ENCODE measurements around the gene MCM3AP.

The MCM3AP gene

DNA sequence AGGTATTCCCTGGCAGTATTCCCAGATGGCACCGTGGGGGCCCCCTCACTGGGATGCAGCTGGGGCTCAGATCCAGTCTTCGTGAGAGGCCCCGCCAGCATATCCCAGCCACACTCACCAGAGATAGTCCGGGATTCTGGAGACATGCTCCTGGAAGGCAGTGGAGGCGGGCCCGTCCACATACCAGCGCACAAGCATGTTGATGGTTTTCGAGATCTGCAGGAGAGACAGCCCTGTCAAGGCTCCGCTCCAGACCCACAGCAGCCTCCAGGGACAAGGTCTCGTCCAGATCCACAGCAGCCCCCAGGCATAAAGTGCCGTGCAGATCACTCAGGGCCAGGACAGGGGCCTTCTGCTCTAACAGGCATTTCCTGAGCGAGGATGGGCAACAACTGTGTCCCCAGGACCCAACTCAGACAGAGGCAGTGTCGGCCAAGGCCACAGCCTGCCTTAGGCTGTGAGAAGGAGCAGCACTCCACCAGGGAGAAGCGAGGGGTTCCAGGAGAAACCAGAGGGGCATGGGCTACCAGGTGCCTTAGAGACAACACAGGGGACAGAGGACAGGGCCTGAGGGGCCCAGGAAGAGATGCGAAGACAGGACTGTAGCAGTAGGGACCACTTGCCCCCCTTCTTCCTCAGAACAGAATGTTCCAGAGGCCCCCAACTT is 71.7 kb downstream of the MCM3AP start:
- H3K27me3 ChIP-seq = no peaks in the 10 kb centered on the region
- H4K20me1 ChIP-seq = peaks cover 0 to 91% (median 33%) of the 10 kb centered on the region in 11 experiments; a peak in 13 of 22 replicates
- TF ChIP-seq Cebpa-rat (IDR thresholded peaks at IDR 0.05) = no peak
- H3K4me1 ChIP-seq = peaks cover 0 to 44% (median 17%) of the 10 kb centered on the region in 10 experiments; a peak in 15 of 20 replicates
- H3K4me3 ChIP-seq = no peak overlapping the region
- H3K27ac ChIP-seq = no peak overlapping the region
- no peak overlapping the region for H3K4me2 ChIP-seq
- H3K9me3 ChIP-seq (replicated peaks in 1 of 11) = no peaks in the 10 kb centered on the region
- H3K9ac ChIP-seq = peak overlapping the region in 1 of 11 experiments; percentile 17; a peak in 1 of 22 replicates
- peaks cover 0 to 94% (median 29%) of the 10 kb centered on the region in 11 experiments; a peak in 13 of 22 replicates for H3K36me3 ChIP-seq

DNA sequence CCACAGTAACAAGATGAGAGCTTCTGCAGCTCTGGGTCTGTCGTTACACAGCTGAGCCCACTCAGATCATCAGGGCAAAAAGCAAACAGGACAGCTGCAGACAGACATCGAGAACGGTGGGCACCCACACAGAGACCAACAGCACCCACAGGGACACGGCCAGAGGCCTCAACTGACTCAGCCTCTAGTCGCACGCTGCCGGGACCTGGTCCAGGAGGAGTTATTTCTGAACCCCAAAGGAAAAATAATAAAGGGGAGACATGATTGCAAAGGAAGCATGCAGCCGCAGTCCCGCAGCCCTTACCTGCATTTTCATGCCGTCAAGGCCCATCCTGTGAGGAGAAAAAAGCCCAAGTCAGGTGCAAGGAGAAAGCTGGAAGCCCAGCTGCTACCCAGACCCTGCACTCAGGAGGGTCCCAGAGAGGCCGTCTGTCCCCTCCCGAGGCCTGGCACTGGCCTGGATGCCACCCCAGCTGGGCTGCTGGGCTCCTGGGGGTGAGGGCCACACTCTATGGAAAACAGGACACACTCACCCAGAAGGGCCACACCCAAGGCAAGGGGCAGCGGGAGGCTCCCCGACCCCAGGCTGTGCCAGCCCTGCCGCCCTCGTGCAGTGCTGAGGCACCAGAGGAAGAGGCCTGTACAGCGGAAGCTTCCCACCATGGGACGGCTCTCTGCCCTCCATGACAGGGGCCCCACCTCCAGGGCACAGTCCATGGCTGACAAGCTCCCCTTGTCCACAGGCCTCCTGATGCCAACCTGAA is 72.5 kb downstream of the MCM3AP start:
- Histone ChIP-seq H3K27me3 (no peaks in the 10 kb centered on the region), H4K20me1 (peaks cover 0 to 93% (median 41%) of the 10 kb centered on the region in 11 experiments; a peak in 14 of 22 replicates), H3K27ac (no peak overlapping the region), H3K4me2 (no peak overlapping the region), H3K4me1 (peaks cover 0 to 52% (median 26%) of the 10 kb centered on the region in 10 experiments; a peak in 16 of 20 replicates), H3K36me3 (peaks cover 0 to 97% (median 29%) of the 10 kb centered on the region in 11 experiments; a peak in 13 of 22 replicates), H3K4me3 (no peak overlapping the region), H3K9me3 (replicated peaks in 1 of 11) (no peaks in the 10 kb centered on the region), H3K9ac (0 out of 22 replicates have a peak overlapping the region, but pooled peaks of 1 of the 11 experiments have one; percentile 9)
- no peak for TF ChIP-seq Cebpa-rat (IDR thresholded peaks at IDR 0.05)

DNA sequence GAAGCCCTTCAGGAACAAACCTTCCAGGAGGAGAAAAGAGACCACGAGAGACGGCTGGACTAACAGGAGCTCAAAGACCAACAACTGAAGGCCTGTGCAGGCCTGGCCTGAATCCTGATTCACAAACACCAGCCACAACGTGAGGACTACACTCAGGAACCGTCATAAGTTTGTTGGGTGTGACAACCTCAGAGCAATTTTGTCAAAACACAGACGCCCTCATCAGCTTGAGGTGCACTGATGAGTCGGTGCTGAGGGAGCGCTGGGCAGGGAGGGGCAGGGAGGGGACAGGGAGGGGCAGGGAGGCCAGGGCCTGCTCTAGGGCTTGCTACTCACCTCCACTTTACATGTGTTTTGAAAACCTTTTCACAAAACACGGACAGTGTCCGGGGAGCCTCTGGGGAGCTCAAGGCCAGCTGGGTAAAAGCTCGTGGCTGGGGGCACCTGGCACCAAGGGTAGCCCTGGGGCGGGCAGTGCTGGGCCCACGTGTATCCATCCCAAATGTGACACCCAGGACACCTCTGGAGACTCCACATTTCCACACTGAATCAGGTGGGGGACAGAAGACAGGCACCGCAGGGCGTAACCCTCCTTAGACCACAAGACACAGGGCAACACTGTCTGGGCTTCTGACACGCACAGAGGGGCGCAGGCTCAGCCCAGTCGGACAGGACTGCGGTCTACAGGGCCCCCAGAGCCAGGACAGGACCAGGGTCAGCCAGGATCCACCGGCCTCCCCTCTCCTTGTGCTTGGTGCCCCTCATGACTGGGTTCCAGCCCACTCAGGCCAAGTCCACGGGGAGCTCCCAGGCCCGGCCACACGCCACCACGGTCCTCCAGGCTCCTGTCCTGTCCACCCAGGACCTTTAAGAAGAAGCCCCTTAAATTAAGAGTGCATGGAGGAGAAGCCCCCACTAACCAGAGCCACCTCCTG is 73.4 kb downstream of the MCM3AP start:
- Histone ChIP-seq H3K4me3 (no peak overlapping the region), H3K4me1 (peaks cover 0 to 53% (median 27%) of the 10 kb centered on the region in 10 experiments; a peak in 16 of 20 replicates), H3K36me3 (peaks cover 0 to 98% (median 29%) of the 10 kb centered on the region in 11 experiments; a peak in 13 of 22 replicates), H3K27me3 (no peaks in the 10 kb centered on the region), H3K27ac (no peak overlapping the region), H3K9me3 (replicated peaks in 1 of 11) (no peaks in the 10 kb centered on the region), H4K20me1 (peaks cover 4 to 94% (median 43%) of the 10 kb centered on the region in 11 experiments; a peak in 17 of 22 replicates), H3K9ac (0 out of 22 replicates have a peak overlapping the region, but pooled peaks of 1 of the 11 experiments have one; percentile 9), H3K4me2 (no peak overlapping the region)
- TF ChIP-seq Cebpa-rat (IDR thresholded peaks at IDR 0.05) = no peak

DNA sequence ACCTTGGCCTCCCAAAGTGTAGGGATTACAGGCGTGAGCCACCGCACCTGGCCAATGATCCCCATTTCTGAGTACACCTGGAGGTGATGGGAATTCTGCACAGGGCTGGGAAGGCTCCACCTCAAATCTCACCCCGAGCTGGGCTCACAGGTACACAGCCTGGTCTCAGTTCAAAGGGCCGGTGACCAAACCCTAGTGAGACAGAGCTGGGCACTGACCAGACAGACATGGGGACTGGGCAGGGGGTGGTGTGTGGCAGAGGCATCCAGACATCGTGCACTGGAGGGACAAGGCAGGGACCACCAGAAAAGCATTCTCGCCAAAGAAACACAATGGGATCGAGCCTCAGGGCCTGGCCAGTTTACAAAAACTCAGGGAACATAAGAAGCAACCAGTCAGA is 74.0 kb downstream of the MCM3AP start:
- H3K9ac ChIP-seq = no peak overlapping the region
- peaks cover 0 to 54% (median 31%) of the 10 kb centered on the region in 10 experiments; a peak in 16 of 20 replicates for H3K4me1 ChIP-seq
- H4K20me1 ChIP-seq = peaks cover 5 to 95% (median 43%) of the 10 kb centered on the region in 11 experiments; a peak in 17 of 22 replicates
- TF ChIP-seq Cebpa-rat (IDR thresholded peaks at IDR 0.05) = no peak
- H3K4me3 ChIP-seq = no peak overlapping the region
- H3K9me3 ChIP-seq (replicated peaks in 1 of 11) = no peaks in the 10 kb centered on the region
- no peaks in the 10 kb centered on the region for H3K27me3 ChIP-seq
- no peak overlapping the region for H3K27ac ChIP-seq
- H3K36me3 ChIP-seq = peaks cover 0 to 98% (median 28%) of the 10 kb centered on the region in 11 experiments; a peak in 14 of 22 replicates
- H3K4me2 ChIP-seq = no peak overlapping the region

DNA sequence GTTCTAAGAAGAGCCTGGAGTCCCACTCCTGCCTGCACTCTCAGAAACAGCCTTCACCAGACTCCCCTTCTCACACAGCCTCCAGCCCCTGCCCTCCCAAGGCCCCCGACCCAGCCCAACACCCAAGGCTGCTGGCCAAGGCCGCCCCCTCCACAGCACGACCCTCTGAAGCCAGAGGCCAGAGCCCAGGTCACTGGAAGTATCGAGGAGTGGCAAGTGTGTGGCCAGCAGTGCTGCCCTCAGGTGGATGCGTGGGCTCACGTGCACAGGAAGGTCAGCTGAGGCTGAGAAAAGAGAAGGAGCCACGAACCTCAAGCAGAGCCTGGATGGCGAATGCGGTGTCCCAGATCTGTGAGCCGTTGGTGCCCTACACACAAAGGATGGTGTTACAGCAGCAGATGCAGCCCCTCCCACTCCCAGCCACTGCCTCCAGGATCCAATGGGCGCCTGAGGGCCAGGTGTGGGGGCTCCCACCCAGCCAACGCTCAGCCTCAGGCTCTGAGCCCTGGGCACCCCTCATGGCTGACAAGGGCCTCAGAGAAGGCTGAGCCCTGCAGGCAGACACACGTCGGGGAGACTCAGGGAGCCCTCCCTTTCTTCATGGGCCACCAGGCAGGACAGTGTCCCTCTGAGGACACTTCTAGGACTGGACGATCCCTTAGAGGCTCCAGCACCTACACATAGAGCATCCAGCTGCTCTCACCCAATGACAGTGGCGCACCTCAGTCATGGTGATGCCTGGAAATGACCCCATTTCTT is 74.9 kb downstream of the MCM3AP start:
- no peak for TF ChIP-seq Cebpa-rat (IDR thresholded peaks at IDR 0.05)
- H3K9ac ChIP-seq = 0 out of 22 replicates have a peak overlapping the region, but pooled peaks of 1 of the 11 experiments have one; percentile 9
- H3K27ac ChIP-seq = no peak overlapping the region
- H3K4me1 ChIP-seq = peaks cover 0 to 54% (median 34%) of the 10 kb centered on the region in 10 experiments; a peak in 16 of 20 replicates
- H3K4me3 ChIP-seq = no peak overlapping the region
- H3K4me2 ChIP-seq = peak overlapping the region in 1 of 11 experiments; percentile 27; a peak in 1 of 22 replicates
- H3K9me3 ChIP-seq (replicated peaks in 1 of 11) = no peaks in the 10 kb centered on the region
- H4K20me1 ChIP-seq = peaks cover 5 to 92% (median 37%) of the 10 kb centered on the region in 11 experiments; a peak in 17 of 22 replicates
- no peaks in the 10 kb centered on the region for H3K27me3 ChIP-seq
- peaks cover 4 to 98% (median 30%) of the 10 kb centered on the region in 11 experiments; a peak in 18 of 22 replicates for H3K36me3 ChIP-seq

DNA sequence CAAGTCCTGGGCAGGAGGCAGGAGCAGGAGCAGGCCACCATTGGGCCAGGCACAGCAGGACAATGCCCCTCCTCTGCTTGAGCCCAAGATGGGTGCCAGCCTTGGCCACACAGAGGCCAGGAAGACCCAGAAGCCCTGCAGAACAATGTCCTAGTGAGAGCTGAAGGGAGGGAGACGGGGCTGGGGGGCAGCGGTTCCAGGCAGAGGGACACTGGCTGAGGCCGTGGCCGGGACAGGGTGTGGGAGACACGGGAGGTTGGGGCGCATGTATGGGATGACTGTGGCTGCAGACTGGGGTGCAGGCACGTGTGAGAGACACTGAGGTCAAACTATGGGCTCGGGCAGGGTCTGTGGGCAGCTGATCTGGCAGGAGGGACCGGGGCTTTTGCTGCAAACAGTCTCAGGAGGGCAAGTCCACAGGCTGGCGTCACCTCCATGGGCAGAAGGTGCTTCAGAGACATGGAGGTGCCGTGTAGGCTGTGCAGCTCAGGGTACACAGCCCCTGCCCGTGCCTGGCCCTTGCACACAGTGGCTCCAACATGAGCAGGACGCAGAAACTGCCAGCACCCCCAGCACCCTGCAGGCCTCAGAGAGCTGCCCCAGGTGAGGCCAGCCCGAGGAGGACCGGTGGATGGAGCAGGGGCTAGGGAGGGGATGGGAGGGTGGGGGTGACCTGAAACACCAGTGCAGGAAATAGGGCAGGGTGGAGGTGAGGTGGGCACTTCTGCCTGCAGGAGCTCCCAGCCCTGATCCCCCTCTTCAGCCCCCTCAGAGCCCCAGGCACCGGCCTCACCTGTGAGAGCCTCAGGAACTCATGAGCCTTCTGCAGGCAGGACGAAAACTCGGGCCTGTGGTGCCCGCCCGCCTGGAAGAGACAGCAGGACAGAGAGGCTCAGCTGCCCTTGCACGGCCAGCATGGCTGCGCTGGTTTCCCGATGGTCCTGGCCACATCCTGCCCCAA is 76.4 kb downstream of the MCM3AP start:
- Histone ChIP-seq H3K36me3 (peaks cover 9 to 100% (median 35%) of the 10 kb centered on the region in 11 experiments; a peak in 19 of 22 replicates), H3K9me3 (replicated peaks in 1 of 11) (no peaks in the 10 kb centered on the region), H3K4me3 (no peak overlapping the region), H3K27ac (peak overlapping the region in 1 of 11 experiments; percentile 3; a peak in 1 of 22 replicates), H4K20me1 (peaks cover 5 to 80% (median 36%) of the 10 kb centered on the region in 11 experiments; a peak in 17 of 22 replicates), H3K9ac (peak overlapping the region in 2 of 11 experiments; percentile 18 to 41; a peak in 1 of 22 replicates), H3K4me2 (peak overlapping the region in 9 of 11 experiments; percentile 41 to 91 (median 66); a peak in 18 of 22 replicates), H3K4me1 (peaks cover 0 to 55% (median 35%) of the 10 kb centered on the region in 10 experiments; a peak in 16 of 20 replicates), H3K27me3 (no peaks in the 10 kb centered on the region)
- TF ChIP-seq Cebpa-rat (IDR thresholded peaks at IDR 0.05) = no peak
